C4-2B (cell line): ENCODE results near the gene LINGO1.

Experiments
- CTCF ChIP-seq: fragments of 450-650 bp; conservative IDR thresholded peaks from 2 replicates; pipeline ENCODE4 v1.5.1; 2017; ENCODE audit warnings: mild to moderate bottlenecking
- ZFX ChIP-seq: fragments of 450-650 bp; IDR thresholded peaks from 2 replicates; pipeline ENCODE4 v1.6.1; 2017

GRCh38 chr15:77619883-77620282, 12.8 kb downstream of the LINGO1 start:
- TF ChIP-seq CTCF (no peak), ZFX (no peak)
